SK-N-SH treated with all-trans-retinoic acid at 6 μM for 48 hours (cell line): ENCODE data around the gene PEDS1.
"Not testable (repeated sequence)": the region's sequence is repeated elsewhere in the genome, so short reads cannot be mapped to it uniquely, and the experiment has no call there.

Source experiments
- ATAC-seq: fragments of 200-7000 bp; cut with Tn5 transposase; 3 replicates; pipeline ENCODE4 v1.9.1; 2020; ENCODE audit warnings: mild to moderate bottlenecking, moderate library complexity
- ARNTL ChIP-seq: fragments of 450-650 bp; formaldehyde crosslinking; IDR thresholded peaks from 2 replicates; pipeline ENCODE4 v1.5.0; 2020; ENCODE audit warnings: low read depth, mild to moderate bottlenecking, moderate library complexity, borderline replicate concordance
- BACH2 ChIP-seq: fragments of 250-450 bp; sonication (Bioruptor Pico); IDR thresholded peaks from 2 replicates; pipeline ENCODE4 v1.9.0; 2021; ENCODE audit warnings: mild to moderate bottlenecking, borderline replicate concordance
- CREB5 ChIP-seq: fragments of 250-450 bp; sonication (Bioruptor Pico); IDR thresholded peaks from 2 replicates; pipeline ENCODE4 v1.5.1; 2020; ENCODE audit warnings: low read depth, mild to moderate bottlenecking, moderate library complexity
- CSDC2 ChIP-seq: fragments of 250-450 bp; sonication (Bioruptor Pico); IDR thresholded peaks from 2 replicates; pipeline ENCODE4 v1.5.0; 2020; ENCODE audit warnings: mild to moderate bottlenecking, moderate library complexity
- CSRNP3 ChIP-seq: fragments of 250-450 bp; sonication (Bioruptor Pico); IDR thresholded peaks from 2 replicates; pipeline ENCODE4 v1.5.1; 2021; ENCODE audit warnings: mild to moderate bottlenecking, moderate library complexity
- ESRRG ChIP-seq: fragments of 250-450 bp; sonication (Bioruptor Pico); IDR thresholded peaks from 2 replicates; pipeline ENCODE4 v1.6.1; 2021; ENCODE audit warnings: mild to moderate bottlenecking
- GLIS3 ChIP-seq: fragments of 250-450 bp; sonication (Bioruptor Pico); IDR thresholded peaks from 2 replicates; pipeline ENCODE4 v1.5.0; 2020; ENCODE audit warnings: mild to moderate bottlenecking, moderate library complexity
- ISL1 ChIP-seq: fragments of 250-450 bp; sonication (Bioruptor Pico); IDR thresholded peaks from 2 replicates; pipeline ENCODE4 v2.1.2; 2022; ENCODE audit warnings: mild to moderate bottlenecking, moderate library complexity
- OSR1 ChIP-seq: fragments of 250-450 bp; sonication (Bioruptor Pico); IDR thresholded peaks from 2 replicates; pipeline ENCODE4 v1.8.0; 2022; ENCODE audit warnings: moderate library complexity, mild to moderate bottlenecking, inconsistent platforms
- PATZ1 ChIP-seq: fragments of 250-450 bp; sonication (Bioruptor Pico); IDR thresholded peaks from 2 replicates; pipeline ENCODE4 v1.8.0; 2020; ENCODE audit warnings: mild to moderate bottlenecking, moderate library complexity, borderline replicate concordance
- RARB ChIP-seq: fragments of 250-450 bp; sonication (Bioruptor Pico); IDR thresholded peaks from 2 replicates; pipeline ENCODE4 v1.8.0; 2021; ENCODE audit warnings: mild to moderate bottlenecking, moderate library complexity
- TCF4 ChIP-seq: fragments of 250-450 bp; sonication (Bioruptor Pico); IDR thresholded peaks from 2 replicates; pipeline ENCODE4 v1.8.0; 2021; ENCODE audit warnings: mild to moderate bottlenecking, moderate library complexity, borderline replicate concordance
- TOX ChIP-seq: fragments of 250-450 bp; sonication (Bioruptor Pico); IDR thresholded peaks from 2 replicates; pipeline ENCODE4 v1.8.0; 2021; ENCODE audit warnings: mild to moderate bottlenecking, moderate library complexity, borderline replicate concordance
- TSHZ2 ChIP-seq: fragments of 250-450 bp; sonication (Bioruptor Pico); IDR thresholded peaks from 2 replicates; pipeline ENCODE4 v1.5.0; 2020; ENCODE audit warnings: mild to moderate bottlenecking, moderate library complexity
- ZFP30 ChIP-seq: fragments of 450-650 bp; formaldehyde crosslinking; IDR thresholded peaks from 2 replicates; pipeline ENCODE4 v1.5.0; 2022; ENCODE audit warnings: mild to moderate bottlenecking, moderate library complexity
- ZNF565 ChIP-seq: fragments of 450-650 bp; formaldehyde crosslinking; conservative IDR thresholded peaks from 2 replicates; pipeline ENCODE4 v1.5.0; 2020; ENCODE audit warnings: low read depth, mild to moderate bottlenecking, moderate library complexity
- ZNF70 ChIP-seq: fragments of 450-650 bp; formaldehyde crosslinking; IDR thresholded peaks from 2 replicates; pipeline ENCODE4 v1.5.0; 2020; ENCODE audit warnings: mild to moderate bottlenecking, moderate library complexity
- ZNF8 ChIP-seq: fragments of 450-650 bp; formaldehyde crosslinking; IDR thresholded peaks from 2 replicates; pipeline ENCODE4 v1.5.0; 2020; ENCODE audit warnings: mild to moderate bottlenecking, moderate library complexity

PEDS1 gene

GRCh38 chr20:50138120-50138478 lies 15.4 kb downstream of the PEDS1 start:
- no peak for ATAC-seq

GRCh38 chr20:50137702-50138101 lies 15.8 kb downstream of the PEDS1 start:
- ATAC-seq, result not testable (repeated sequence)

More at GRCh38 chr20:50138120-50138478, 15.4 kb downstream of the PEDS1 start:
- TF ChIP-seq CSRNP3 (CRISPR knock-in tag), result no peak
- no peak for TF ChIP-seq CREB5 (CRISPR knock-in tag)
- TF ChIP-seq ZFP30, result no peak
- no peak for TF ChIP-seq OSR1 (CRISPR knock-in tag)
- TF ChIP-seq ZNF565 (CRISPR knock-in tag), result no peak
- no peak for TF ChIP-seq ZNF8 (CRISPR knock-in tag)
- no peak for TF ChIP-seq ARNTL (CRISPR knock-in tag)
- TF ChIP-seq TCF4 (CRISPR knock-in tag), result no peak

GRCh38 chr20:50136822-50137599 lies 16.5 kb downstream of the PEDS1 start:
- TF ChIP-seq BACH2 (no peak), TOX (CRISPR knock-in tag) (no peak), CSDC2 (CRISPR knock-in tag) (no peak), ESRRG (CRISPR knock-in tag) (no peak), RARB (CRISPR knock-in tag) (no peak), CREB5 (CRISPR knock-in tag) (no peak), PATZ1 (CRISPR knock-in tag) (no peak)
- ATAC-seq, result no peak

GRCh38 chr20:50135157-50135556 lies 18.4 kb downstream of the PEDS1 start:
- not testable (repeated sequence) for ATAC-seq

GRCh38 chr20:50133474-50134217 lies 19.9 kb downstream of the PEDS1 start:
- no peak for TF ChIP-seq ISL1 (CRISPR knock-in tag)
- TF ChIP-seq RARB (CRISPR knock-in tag), result no peak
- no peak for TF ChIP-seq OSR1 (CRISPR knock-in tag)
- TF ChIP-seq GLIS3 (CRISPR knock-in tag), result no peak
- no peak for TF ChIP-seq ZNF70 (CRISPR knock-in tag)
- TF ChIP-seq ARNTL (CRISPR knock-in tag), result no peak
- no peak for TF ChIP-seq ZNF565 (CRISPR knock-in tag)
- no peak for TF ChIP-seq TOX (CRISPR knock-in tag)
- no peak for TF ChIP-seq CREB5 (CRISPR knock-in tag)
- TF ChIP-seq CSDC2 (CRISPR knock-in tag), result no peak
- no peak for TF ChIP-seq TSHZ2
- no peak for TF ChIP-seq ZNF8 (CRISPR knock-in tag)
- TF ChIP-seq CSRNP3 (CRISPR knock-in tag), result no peak
- TF ChIP-seq BACH2, result no peak
- TF ChIP-seq, all 23 proteins: peak for 0
- ATAC-seq, result no peak; the same call in 2 of the 3 replicates
